Measurements from ENCODE around the gene PAX2. TPM values are rescaled to one million over a fixed set of nuclear protein-coding genes. Genes with fewer than 3 reads are reported as not detected.

Gene PAX2
- total RNA-seq, 1 experiment from 2014 or later: not detected

- no peak for DNase-seq (ENCODE audit: low read depth in 1 of 2, low spot score in 2 of 2)
- no peaks in the 10 kb centered on the region for H3K36me3 ChIP-seq
- no peaks in the 10 kb centered on the region for H3K4me1 ChIP-seq (replicated peaks)
- H3K27me3 ChIP-seq (replicated peaks): peaks cover 70% of the 10 kb centered on the region
- H3K27ac ChIP-seq: no peak overlapping the region
- H3K9me3 ChIP-seq (replicated peaks): no peaks in the 10 kb centered on the region
- H3K4me3 ChIP-seq: no peak overlapping the region
Measured at GRCh38 chr10:100769481-100769880, 24.1 kb downstream of the PAX2 start.

DNA sequence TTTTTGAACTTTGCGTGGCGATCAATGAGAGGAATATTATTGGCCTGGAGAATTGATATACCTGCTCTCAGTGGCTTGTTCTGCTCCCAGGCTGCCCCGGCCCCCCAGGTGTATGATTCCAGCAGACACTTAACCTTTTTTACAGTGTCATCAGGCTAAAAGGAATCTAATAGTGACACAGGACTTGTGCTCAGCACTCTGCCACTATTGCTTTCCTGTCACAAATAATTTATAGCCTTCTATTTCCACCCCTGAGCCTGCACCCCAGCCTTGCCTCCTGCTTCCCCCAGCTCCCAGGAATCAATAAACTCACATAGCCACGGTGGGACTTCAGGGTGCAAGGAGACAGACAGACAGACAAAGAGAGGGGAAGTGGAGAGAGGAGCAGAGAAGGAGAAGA is 28.3 kb downstream of the PAX2 start:
- H3K9me3 ChIP-seq (replicated peaks): no peaks in the 10 kb centered on the region
- no peak for DNase-seq (ENCODE audit: low read depth in 1 of 2, low spot score in 2 of 2)
- H3K27ac ChIP-seq: no peak overlapping the region
- no peaks in the 10 kb centered on the region for H3K4me1 ChIP-seq (replicated peaks)
- H3K36me3 ChIP-seq: no peaks in the 10 kb centered on the region
- no peak overlapping the region for H3K4me3 ChIP-seq
- peaks cover 70% of the 10 kb centered on the region for H3K27me3 ChIP-seq (replicated peaks)

- Histone ChIP-seq H3K36me3 (no peaks in the 10 kb centered on the region), H3K9me3 (replicated peaks) (no peaks in the 10 kb centered on the region), H3K27ac (no peak overlapping the region), H3K4me1 (replicated peaks) (no peaks in the 10 kb centered on the region), H3K4me3 (no peak overlapping the region), H3K27me3 (replicated peaks) (peaks cover 76% of the 10 kb centered on the region)
- DNase-seq (ENCODE audit: low read depth in 1 of 2, low spot score in 2 of 2): no peak
Measured at GRCh38 chr10:100774223-100774622, 28.8 kb downstream of the PAX2 start.

GRCh38 chr10:100774876-100775275 is 29.5 kb downstream of the PAX2 start:
- no peaks in the 10 kb centered on the region for H3K36me3 ChIP-seq
- H3K27ac ChIP-seq: no peak overlapping the region
- no peaks in the 10 kb centered on the region for H3K4me1 ChIP-seq (replicated peaks)
- DNase-seq (ENCODE audit: low read depth in 1 of 2, low spot score in 2 of 2): no peak
- no peak overlapping the region for H3K4me3 ChIP-seq
- peaks cover 77% of the 10 kb centered on the region for H3K27me3 ChIP-seq (replicated peaks)
- no peaks in the 10 kb centered on the region for H3K9me3 ChIP-seq (replicated peaks)

DNA sequence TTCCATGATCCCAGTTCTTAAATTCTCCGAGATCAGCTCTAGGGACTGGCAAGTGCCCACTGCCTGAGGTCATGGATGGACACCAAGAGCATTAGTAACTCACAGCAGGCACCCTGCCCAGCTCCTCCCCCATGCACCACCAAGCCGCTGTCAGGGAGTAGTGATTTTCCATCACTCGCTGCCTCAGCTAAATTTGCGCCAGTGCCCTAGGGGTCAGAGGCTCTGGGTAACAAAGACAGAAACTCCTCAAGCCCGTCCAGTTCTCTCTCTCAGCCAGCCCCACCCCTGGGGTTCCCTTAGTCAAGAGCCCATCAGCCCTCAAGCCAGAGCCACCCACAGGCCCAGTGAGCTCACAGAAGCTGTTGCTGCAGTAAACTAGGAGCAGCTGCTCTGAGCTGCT is 30.0 kb downstream of the PAX2 start:
- Histone ChIP-seq H3K4me3 (no peak overlapping the region), H3K9me3 (replicated peaks) (no peaks in the 10 kb centered on the region), H3K36me3 (no peaks in the 10 kb centered on the region), H3K27me3 (replicated peaks) (peaks cover 77% of the 10 kb centered on the region), H3K27ac (no peak overlapping the region), H3K4me1 (replicated peaks) (no peaks in the 10 kb centered on the region)
- no peak for DNase-seq (ENCODE audit: low read depth in 1 of 2, low spot score in 2 of 2)

DNA sequence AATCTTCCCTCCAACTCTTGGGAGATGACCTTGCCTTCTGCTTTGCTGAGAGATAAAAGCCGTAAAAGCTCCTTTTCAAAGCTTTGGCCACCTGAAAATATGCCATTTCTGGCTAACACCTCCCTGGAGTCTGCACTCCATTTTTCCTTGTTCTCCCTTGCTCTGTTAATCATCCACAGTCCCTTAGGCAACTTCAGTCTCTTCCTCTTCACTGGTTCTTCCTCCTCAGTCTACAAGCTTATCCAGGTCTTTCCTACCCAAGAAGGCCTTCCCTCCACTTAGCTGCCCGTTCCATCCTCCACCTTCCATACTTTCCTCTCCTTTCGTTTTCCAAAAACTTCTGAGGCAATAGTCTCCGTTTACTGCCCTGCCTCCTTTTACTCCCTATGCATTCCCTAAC is 30.5 kb downstream of the PAX2 start:
- no peak for DNase-seq (ENCODE audit: low read depth in 1 of 2, low spot score in 2 of 2)
- H3K27ac ChIP-seq: no peak overlapping the region
- no peaks in the 10 kb centered on the region for H3K36me3 ChIP-seq
- H3K4me1 ChIP-seq (replicated peaks): no peaks in the 10 kb centered on the region
- H3K27me3 ChIP-seq (replicated peaks): peaks cover 78% of the 10 kb centered on the region
- H3K4me3 ChIP-seq: no peak overlapping the region
- no peaks in the 10 kb centered on the region for H3K9me3 ChIP-seq (replicated peaks)

GRCh38 chr10:100776671-100777070 is 31.3 kb downstream of the PAX2 start:
- Histone ChIP-seq H3K27ac (no peak overlapping the region), H3K27me3 (replicated peaks) (peaks cover 73% of the 10 kb centered on the region), H3K4me3 (no peak overlapping the region), H3K36me3 (no peaks in the 10 kb centered on the region), H3K9me3 (replicated peaks) (no peaks in the 10 kb centered on the region), H3K4me1 (replicated peaks) (no peaks in the 10 kb centered on the region)
- DNase-seq (ENCODE audit: low read depth in 1 of 2, low spot score in 2 of 2): no peak

GRCh38 chr10:100779329-100779728 is 33.9 kb downstream of the PAX2 start:
- H3K27me3 ChIP-seq (replicated peaks): peaks cover 57% of the 10 kb centered on the region

DNA sequence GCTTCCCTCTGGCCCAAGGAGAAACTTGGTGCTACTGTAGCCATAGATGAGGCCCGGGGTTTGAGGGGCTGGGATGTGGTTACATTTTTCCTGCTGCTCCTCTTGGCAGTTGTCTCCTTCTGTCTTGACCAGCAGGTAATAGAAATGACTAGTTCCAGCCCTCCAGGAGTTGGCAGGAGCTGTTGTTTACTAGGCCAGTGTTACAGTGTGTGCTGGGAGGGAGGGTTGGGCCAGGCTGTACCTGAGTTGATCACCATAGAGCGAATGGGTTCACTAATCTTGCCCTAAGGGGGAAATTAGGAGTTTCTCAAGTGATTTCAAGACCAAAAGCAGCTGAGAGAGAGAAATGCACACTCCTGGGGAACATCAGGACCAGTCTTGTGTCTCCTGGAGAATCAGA is 34.9 kb downstream of the PAX2 start:
- Histone ChIP-seq H3K27me3 (replicated peaks) (peaks cover 58% of the 10 kb centered on the region), H3K9me3 (replicated peaks) (no peaks in the 10 kb centered on the region), H3K36me3 (no peaks in the 10 kb centered on the region), H3K4me3 (no peak overlapping the region), H3K4me1 (replicated peaks) (no peaks in the 10 kb centered on the region), H3K27ac (no peak overlapping the region)
- DNase-seq (ENCODE audit: low read depth in 1 of 2, low spot score in 2 of 2): no peak

More at GRCh38 chr10:100779329-100779728, 33.9 kb downstream of the PAX2 start:
- no peaks in the 10 kb centered on the region for H3K36me3 ChIP-seq
- no peak overlapping the region for H3K27ac ChIP-seq
- no peak overlapping the region for H3K4me3 ChIP-seq
- H3K4me1 ChIP-seq (replicated peaks): no peaks in the 10 kb centered on the region
- no peaks in the 10 kb centered on the region for H3K9me3 ChIP-seq (replicated peaks)
- DNase-seq (ENCODE audit: low read depth in 1 of 2, low spot score in 2 of 2): no peak

- Histone ChIP-seq H3K27ac (no peak overlapping the region), H3K4me3 (no peak overlapping the region), H3K36me3 (no peaks in the 10 kb centered on the region), H3K4me1 (replicated peaks) (no peaks in the 10 kb centered on the region), H3K9me3 (replicated peaks) (no peaks in the 10 kb centered on the region), H3K27me3 (replicated peaks) (peaks cover 55% of the 10 kb centered on the region)
- DNase-seq (ENCODE audit: low read depth in 1 of 2, low spot score in 2 of 2): no peak
Measured at GRCh38 chr10:100781145-100781665, 35.8 kb downstream of the PAX2 start.

GRCh38 chr10:100782461-100783244 is 37.3 kb downstream of the PAX2 start:
- H3K4me3 ChIP-seq: no peak overlapping the region
- H3K36me3 ChIP-seq: no peaks in the 10 kb centered on the region
- no peak for DNase-seq (ENCODE audit: low read depth in 1 of 2, low spot score in 2 of 2)
- H3K27me3 ChIP-seq (replicated peaks): peaks cover 62% of the 10 kb centered on the region
- H3K27ac ChIP-seq: no peak overlapping the region
- no peaks in the 10 kb centered on the region for H3K4me1 ChIP-seq (replicated peaks)
- H3K9me3 ChIP-seq (replicated peaks): no peaks in the 10 kb centered on the region

GRCh38 chr10:100784126-100784525 is 38.7 kb downstream of the PAX2 start:
- Histone ChIP-seq H3K4me1 (replicated peaks) (no peaks in the 10 kb centered on the region), H3K27me3 (replicated peaks) (peaks cover 64% of the 10 kb centered on the region), H3K27ac (no peak overlapping the region), H3K4me3 (no peak overlapping the region), H3K9me3 (replicated peaks) (no peaks in the 10 kb centered on the region), H3K36me3 (no peaks in the 10 kb centered on the region)
- DNase-seq (ENCODE audit: low read depth in 1 of 2, low spot score in 2 of 2): no peak

DNA sequence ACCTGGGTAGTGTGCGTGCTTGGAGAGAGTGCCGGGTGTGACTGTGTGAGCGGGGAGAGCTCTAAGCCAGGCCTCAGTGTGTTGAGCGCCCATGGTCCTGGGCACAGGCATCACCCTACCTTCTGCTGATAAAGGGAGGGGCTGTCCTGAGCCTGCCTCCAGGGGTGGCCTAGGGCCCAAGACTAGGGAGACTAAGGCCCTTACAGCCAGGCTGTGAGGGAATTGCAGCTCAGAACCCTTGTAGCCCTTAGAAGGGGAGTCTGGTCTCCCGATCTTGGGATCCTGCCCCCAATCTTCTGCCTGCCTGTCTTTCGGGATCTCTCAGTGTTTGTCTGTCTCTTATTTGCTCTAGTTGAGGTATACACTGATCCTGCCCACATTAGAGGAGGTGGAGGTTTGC is 41.2 kb downstream of the PAX2 start:
- Histone ChIP-seq H3K9me3 (replicated peaks) (no peaks in the 10 kb centered on the region), H3K4me3 (no peak overlapping the region), H3K4me1 (replicated peaks) (no peaks in the 10 kb centered on the region), H3K27me3 (replicated peaks) (peaks cover 70% of the 10 kb centered on the region), H3K36me3 (no peaks in the 10 kb centered on the region), H3K27ac (no peak overlapping the region)
- no peak for DNase-seq (ENCODE audit: low read depth in 1 of 2, low spot score in 2 of 2)

- H3K4me1 ChIP-seq (replicated peaks): no peaks in the 10 kb centered on the region
- peaks cover 86% of the 10 kb centered on the region for H3K27me3 ChIP-seq (replicated peaks)
Measured at GRCh38 chr10:100788002-100788903, 42.9 kb downstream of the PAX2 start.

More at GRCh38 chr10:100788002-100788903, 42.9 kb downstream of the PAX2 start:
- no peaks in the 10 kb centered on the region for H3K36me3 ChIP-seq
- DNase-seq (ENCODE audit: low read depth in 1 of 2, low spot score in 2 of 2): no peak
- H3K9me3 ChIP-seq (replicated peaks): no peaks in the 10 kb centered on the region
- H3K27ac ChIP-seq: no peak overlapping the region
- no peak overlapping the region for H3K4me3 ChIP-seq
